KG1 (cell line): ENCODE data around the gene LSAMP.

Experiments used
- DNase-seq: peaks from one replicate; lab custom pipeline; 2025; lab: John Stamatoyannopoulos, UW

The LSAMP gene

GRCh38 chr3:116007000-116007399, 438.3 kb downstream of the LSAMP start:
- DNase-seq = no peak

- DNase-seq = no peak
Observed at GRCh38 chr3:116005404-116005803, 439.9 kb downstream of the LSAMP start.

GRCh38 chr3:116002235-116002634, 443.1 kb downstream of the LSAMP start:
- no peak for DNase-seq

GRCh38 chr3:116001151-116001621, 444.1 kb downstream of the LSAMP start:
- DNase-seq = no peak

- no peak for DNase-seq
Observed at GRCh38 chr3:116000311-116000710, 445.0 kb downstream of the LSAMP start.

GRCh38 chr3:115999613-116000012, 445.7 kb downstream of the LSAMP start:
- no peak for DNase-seq

GRCh38 chr3:115999001-115999585, 446.2 kb downstream of the LSAMP start:
- DNase-seq = no peak

- DNase-seq = no peak
Observed at GRCh38 chr3:115996420-115997108, 448.7 kb downstream of the LSAMP start.

GRCh38 chr3:115990669-115991068, 454.6 kb downstream of the LSAMP start:
- no peak for DNase-seq

GRCh38 chr3:115989684-115990421, 455.4 kb downstream of the LSAMP start:
- no peak for DNase-seq

- DNase-seq = no peak
Observed at GRCh38 chr3:115986555-115987207, 458.6 kb downstream of the LSAMP start.

GRCh38 chr3:115982629-115983028, 462.7 kb downstream of the LSAMP start:
- no peak for DNase-seq

GRCh38 chr3:115982108-115982507, 463.2 kb downstream of the LSAMP start:
- DNase-seq = no peak

- DNase-seq = no peak
Observed at GRCh38 chr3:115980709-115981108, 464.6 kb downstream of the LSAMP start.

- DNase-seq = no peak
Observed at GRCh38 chr3:115977866-115978265, 467.4 kb downstream of the LSAMP start.

GRCh38 chr3:115975796-115976195, 469.5 kb downstream of the LSAMP start:
- no peak for DNase-seq

GRCh38 chr3:115975353-115975752, 469.9 kb downstream of the LSAMP start:
- no peak for DNase-seq

- no peak for DNase-seq
Observed at GRCh38 chr3:115974940-115975339, 470.3 kb downstream of the LSAMP start.

- DNase-seq = no peak
Observed at GRCh38 chr3:115968871-115969270, 476.4 kb downstream of the LSAMP start.

- no peak for DNase-seq
Observed at GRCh38 chr3:115961380-115961779, 483.9 kb downstream of the LSAMP start.

GRCh38 chr3:115960799-115961198, 484.5 kb downstream of the LSAMP start:
- no peak for DNase-seq

GRCh38 chr3:115958526-115958925, 486.8 kb downstream of the LSAMP start:
- no peak for DNase-seq

- DNase-seq = no peak
Observed at GRCh38 chr3:115947325-115947724, 498.0 kb downstream of the LSAMP start.
